NCI-H82 treated with DMSO at 0.1 percent for 48 hours (cell line): Measurements from ENCODE around the gene RPTOR.

Experiments used
- DNase-seq: peaks from one replicate; lab custom pipeline; 2025; ENCODE audit not compliant: unreplicated experiment; lab: John Stamatoyannopoulos, UW

RPTOR gene

DNA sequence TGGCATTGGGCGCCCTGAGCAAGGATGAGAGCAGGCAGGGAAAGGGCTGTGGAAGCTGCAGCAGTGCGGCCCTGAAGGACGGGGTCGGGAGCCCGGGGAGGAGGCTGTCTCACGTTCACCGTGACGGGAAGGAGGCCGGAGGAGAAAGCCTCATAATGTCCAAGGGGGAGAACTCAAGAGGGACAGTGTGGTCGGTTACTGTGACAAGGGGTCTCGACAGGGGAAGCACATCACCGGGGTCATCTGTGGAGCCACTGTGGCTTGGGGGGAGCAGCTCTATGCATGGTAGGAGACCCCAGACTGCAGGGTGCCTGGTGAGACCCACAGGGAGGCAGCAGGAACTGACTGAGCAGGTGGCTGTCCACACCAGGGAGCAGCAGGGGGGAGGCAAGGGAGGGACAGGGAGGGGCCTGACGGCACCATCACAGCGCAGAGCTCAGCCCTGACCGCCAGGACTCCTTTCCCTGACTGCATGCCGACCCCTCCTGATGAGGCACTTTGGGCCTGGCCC lies 292.4 kb downstream of the RPTOR start:
- DNase-seq = no peak

DNA sequence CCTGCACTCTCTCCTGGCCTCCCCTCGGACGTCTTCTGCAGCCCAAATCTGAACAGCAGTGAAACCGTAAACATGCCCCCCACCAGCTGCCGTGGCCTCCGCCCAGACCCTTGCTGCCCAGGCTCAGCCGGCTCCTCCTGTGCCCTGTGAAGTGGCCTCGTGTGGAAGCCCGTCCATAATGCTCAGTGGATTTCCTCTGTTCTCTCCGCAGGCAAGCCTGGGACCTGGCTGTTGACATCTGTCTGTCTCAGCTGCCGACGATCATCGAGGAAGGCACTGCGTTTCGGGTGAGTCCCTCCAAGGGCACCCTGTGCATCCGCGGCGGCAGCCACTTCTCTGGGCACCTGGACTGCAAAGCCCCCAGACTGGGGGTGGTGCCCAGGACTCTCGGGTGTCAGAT lies 293.1 kb downstream of the RPTOR start:
- no peak for DNase-seq

DNA sequence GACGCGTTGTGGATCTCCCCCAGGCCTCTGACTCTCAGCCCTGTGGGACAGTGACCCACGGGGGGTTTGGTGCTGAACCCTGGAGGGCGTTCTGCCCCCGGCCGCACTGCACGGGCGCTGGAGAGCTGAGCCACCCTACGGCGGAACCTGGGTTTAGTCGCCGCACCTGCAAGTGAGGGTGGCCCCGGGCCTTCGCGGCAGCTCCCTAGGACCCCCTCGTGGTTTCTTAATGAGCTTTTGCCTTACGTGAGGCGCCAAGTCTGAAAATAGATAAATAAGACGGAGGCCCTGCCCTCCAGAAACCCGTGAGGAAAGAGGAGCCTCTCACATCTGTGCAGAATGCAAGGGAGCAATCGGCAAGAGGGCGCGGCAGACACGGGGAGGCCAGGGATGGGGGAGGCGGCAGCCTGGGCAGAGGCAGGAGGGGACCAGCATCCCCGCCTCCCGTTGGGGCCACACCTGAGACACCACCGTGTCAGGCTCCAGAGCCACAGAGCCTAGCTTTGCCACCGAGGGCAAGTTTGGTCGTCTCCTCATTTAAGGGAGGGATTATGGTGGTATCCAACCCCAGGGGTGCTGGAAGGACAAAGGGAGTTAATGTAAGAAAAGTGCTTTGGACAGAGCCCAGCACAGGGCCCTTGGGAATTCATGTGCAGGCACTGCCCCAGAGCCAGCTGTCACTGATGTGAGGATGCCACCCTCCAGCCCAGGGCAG lies 293.8 kb downstream of the RPTOR start:
- no peak for DNase-seq

DNA sequence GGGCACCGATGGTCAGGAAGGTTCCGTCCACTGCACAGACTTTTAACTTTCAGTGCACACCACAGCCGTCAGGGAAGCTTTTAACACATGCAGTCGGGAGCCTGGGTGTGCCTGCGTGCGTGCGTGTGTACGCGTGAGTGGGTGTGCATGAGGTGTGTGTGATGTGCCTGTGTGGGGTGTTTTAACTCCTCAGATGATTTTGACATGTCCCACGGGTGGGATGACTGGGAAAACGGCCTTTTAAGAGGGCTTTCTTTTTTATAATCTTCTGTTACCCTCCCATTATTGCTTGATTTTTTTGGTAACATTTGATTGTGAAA lies 294.3 kb downstream of the RPTOR start:
- no peak for DNase-seq

DNA sequence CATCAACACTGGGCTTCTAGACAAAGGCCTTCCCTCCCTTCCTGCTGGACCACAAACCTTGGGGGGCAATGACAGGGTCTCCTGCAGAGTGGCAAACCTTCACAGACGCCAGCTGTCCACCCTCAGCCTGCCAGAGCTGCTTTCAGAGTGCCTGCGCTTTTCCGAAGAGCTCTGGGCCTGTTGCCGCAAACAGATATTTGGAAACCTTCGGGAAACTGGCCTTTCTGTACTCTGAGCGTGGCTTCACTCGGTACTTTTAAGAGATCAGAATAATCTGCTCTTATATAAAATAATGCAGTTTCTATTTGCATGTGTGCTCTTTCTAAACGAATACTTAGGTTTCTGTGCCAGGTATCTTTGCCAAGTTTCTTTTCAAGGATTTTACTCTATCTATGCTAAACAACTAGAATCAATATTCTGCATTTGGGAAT lies 294.9 kb downstream of the RPTOR start:
- DNase-seq = no peak

DNA sequence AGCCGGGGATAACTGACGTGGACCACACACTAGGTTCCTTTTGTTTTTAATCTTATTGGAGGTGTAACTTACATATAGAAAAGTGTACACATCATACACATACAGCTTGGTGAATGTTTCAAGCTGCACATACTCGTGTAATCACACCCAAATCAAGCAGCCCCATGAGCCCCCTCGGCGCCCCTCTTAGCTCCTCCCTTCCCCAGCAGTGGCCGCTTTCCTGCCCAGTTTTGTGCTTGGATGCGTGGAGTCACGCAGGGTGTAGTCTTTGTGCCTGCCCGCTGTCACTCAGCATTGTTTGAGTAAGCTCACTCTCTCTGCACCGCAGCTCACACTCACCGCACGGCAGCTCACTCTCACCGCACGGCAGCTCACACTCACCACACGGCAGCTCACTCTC lies 295.3 kb downstream of the RPTOR start:
- no peak for DNase-seq

DNA sequence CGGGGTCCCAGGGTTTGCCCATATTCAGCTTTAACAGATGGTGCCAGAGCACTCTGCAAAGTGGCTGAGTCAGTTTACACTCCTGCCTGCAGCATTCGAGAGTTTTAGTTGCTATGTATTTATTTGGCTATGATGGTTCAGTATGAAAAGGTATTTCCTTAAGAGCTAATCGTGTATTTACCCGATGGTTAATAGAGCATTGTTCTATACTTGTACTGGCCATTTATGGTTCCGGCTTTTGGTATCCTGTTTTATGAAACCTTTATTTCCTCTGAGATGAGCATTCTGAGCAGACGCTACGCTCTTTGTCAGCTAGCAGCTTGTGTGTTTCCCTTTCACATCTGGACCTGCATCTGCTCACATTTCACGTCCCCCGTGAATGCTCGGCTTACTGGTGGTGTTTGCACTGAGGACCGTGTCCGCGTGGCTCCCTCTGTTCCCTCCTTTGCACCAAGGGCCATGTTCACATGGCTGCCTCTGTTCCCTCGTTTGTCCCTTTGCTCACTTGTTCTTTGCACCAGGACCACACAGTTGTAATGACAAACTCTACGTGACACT lies 297.9 kb downstream of the RPTOR start:
- DNase-seq = no peak

DNA sequence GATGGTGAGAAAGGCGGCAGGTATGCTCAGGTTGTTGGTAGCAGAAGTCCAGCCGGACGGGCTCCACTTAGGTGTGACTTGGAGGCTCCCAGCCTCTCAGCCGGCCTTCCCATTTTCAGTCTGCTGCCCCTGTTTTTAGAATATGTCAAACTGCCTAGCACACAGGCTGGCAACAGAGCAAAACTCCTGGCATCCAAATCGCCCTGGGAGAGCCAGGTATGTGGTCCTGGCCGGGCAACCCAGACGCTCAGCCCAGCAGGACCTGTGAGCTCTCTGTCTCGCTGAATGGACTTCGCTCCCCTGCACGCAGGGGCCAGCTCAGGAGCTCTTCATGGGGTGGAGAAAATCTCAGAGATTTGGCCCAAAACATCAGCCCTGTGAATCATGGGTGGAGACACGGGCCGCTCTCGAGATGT lies 299.1 kb downstream of the RPTOR start:
- DNase-seq = no peak

DNA sequence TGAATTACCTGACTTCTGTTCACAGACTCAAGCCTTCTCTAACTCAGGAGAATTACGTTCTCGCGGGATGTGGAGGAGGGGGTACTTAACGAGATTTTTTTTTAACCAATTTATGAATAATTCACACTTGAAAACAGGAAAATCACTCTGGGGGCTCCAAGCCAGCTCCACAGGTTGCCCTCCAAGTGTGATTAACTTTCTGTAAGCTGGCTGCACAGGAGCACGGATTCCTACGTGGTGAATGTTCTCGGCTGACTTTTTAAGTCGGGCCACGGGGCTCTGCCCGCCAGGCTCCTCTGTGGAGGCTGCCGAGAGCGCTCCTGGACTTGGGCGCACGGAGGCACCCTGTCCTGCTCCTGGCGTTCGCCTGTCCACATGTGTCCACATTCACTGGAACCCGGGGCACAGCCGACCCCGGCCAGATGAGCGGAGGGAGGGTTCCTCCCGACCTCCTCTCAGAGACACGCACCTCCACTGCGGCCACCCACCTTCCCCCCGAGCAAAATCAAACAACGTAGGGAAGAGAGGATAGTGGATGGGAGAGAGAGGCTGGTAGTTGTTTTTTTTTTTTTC lies 299.9 kb downstream of the RPTOR start:
- DNase-seq = no peak

DNA sequence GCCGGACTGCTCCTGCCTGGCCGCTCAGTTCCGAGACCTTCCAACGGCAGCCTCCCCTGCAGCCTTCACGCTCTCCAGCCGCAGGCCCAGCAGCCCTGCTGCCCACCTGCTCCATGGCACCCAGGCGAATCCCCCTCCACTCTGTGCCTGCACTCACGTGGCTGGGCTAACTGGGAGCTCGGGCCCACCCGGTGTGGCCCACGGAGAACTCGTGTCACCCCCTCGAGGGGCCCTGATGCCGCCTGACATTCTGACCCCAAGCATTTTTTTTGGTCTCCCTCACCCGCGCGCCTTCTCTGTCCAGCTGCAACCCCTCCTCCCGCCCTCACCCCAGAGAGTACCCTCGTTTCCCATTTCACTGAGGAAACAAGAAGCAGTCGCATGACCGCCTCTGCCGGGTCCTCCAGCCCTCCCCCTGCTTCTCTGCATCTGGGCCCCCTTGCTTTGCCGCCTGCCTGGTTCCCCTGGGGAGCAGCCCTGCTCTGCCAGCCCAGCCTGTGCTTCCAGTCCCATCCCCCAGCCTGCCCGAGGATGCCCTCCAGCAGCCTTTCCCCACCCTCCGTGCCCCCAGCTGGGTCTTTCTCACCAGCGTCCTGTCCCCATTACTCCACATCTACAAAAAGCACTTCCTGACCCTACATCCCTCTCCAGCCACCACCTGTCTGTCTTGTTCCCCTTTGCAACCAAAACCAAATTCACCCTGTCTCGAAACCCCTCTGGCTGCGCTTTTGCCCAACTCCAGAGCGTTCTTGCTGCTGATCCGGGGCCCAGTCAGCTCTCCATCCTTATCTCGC lies 300.6 kb downstream of the RPTOR start:
- DNase-seq = no peak

DNA sequence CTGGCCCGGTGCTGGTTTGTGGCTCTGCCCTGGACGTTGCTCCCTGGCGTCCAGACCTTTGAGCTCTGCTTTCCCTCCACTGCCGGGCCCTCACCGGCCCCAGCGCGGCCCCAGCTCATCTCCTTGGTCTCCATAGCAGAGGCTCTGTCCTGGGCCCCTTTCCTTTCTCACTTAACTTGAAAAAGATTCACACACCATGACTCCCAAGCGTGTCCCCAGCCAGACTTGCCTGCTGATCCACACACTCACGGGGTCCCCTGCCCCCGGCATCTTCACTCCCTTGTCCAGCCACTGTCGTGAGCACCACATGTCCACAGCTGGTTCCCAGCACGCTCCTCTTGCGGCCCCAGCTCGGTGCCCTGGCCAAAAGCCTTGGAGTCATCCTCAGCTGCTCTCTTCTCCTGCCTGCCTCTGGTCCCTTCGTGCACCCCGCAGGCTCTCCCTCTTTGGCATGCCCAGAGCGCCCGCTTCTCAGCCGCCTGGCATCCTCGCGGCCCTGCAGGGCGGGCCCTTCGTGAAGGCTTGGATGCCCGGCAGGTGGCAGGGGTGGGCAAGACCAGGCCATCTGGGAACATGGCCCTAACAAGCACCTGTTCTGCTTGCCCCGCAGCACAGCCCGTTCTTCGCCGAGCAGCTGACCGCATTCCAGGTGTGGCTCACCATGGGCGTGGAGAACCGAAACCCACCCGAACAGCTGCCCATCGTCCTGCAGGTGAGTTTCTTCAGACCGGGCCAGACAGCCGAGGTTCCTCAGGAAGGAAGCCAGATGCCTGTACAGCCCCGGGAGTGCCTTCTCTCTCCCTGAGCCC lies 301.4 kb downstream of the RPTOR start:
- DNase-seq = no peak

DNA sequence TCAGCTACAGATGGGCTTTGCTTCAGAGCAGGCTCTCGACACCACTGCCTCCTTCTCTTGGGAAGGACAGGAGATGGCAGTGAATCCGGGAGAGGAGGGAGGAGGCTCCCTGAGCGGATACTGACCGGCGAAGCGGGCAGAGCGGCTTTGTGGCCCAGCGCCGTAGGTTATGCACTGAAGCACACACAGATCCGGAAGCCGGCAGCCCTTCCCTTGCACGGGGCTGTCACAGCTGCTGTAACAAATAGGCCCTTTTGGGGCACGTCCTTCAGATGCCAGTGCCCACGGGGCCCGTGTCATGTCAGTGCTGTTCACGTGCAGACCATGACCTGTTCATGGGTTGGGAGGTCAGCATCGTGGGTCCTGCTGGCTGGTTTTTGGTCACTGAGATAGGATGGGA lies 302.3 kb downstream of the RPTOR start:
- no peak for DNase-seq

DNA sequence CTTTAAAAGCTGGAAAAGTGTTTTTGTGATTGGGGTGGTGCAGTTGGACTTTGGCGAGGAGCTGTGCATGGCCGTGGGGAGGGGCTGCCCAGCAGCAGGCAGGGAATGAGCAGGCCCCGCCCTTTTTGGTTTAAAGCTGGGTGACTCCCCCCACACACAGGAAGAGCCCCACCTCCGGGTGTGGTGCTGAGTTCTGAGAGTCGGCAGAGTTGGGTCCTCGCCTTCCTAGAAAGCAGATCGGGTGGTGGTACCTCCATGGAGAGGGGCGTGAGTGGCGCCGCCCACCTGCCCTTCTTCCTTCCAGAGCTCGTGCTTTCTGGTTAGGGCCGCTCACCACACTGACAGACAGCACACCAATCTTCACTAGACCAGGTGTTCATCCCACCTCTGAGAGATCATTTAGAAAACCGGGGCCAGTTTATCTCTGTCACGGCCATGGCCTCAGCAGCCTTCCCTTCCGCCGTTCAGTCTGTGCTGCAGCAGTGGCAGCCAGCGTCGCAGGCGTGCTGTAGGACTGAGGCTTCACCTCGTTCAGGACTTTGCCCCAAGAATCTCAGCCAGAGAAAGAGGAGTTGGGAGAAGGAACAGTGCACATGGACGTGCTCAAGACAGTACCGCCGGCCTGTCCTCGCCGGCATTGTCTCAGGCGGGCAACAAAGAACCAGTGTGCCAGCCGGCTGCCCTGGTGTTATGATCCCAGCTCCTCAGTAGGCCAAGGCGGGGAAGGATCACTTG lies 303.0 kb downstream of the RPTOR start:
- DNase-seq = no peak

DNA sequence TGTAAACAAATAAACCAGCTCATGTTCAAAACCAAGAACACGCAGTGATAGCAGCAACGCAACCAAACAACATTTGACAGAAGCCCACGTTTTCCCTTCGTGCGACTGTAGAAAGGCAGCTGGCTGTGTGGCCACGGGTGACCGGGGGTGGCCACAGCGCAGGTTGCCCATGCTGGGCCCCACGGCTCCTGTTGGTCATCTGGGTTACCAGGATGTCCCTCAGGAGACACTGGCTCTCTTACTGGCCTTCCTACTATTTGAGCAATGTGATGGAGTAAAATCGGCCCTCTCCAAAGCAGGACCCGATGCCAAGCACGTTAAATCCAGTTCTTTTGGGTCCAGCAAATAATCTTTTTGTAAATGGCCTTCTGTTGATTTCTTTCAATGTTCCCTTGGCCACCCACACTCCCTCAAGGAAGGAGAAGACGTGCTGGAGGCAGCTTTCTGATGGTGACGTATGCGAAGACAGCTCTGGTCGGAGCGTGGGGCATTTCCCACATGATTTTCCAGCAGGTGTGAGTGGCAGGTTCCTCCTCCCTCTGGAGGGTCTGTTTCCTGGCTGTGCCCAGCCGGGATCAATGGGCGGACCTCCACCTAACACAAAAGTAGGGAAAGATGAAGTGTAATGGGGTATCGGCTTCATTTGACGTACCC lies 303.9 kb downstream of the RPTOR start:
- DNase-seq = no peak

DNA sequence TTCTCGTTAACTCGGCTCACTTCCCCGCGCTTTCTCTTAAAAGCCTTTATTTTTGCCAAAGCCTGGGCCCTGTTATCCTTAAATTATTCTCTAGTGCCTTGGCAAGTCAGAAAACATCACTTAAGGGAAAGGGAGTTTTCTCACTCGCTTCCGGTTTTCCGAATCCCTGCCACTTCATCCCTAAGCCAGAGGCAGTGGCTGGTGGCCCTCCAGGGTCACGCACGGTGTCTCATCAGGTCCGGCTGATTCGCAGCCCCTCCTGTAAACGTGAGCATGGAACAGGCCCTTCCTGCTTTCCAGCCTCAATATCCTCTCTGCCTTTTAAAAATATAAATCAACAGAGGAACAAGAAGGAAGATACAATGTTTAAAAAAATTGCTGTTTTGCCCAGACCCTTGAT lies 304.5 kb downstream of the RPTOR start:
- DNase-seq = no peak

DNA sequence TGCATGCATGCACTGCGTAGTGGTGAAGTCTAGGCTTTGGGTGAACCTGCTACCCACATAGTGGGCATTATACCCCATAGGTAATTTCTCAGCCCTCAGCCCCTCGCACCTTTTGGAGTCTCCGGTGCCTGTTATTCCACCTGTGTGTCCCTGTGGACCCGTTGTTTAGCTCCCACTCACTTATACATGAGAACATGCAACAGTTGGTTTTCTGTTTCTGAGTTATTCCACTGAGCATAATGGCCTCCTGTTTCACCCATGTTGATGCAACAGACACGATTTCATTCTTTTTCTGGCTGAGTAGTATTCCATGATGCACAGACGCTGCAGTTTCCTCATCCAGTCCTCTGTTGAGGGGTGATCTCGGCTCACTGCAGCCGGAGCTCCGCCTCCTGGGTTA lies 305.5 kb downstream of the RPTOR start:
- no peak for DNase-seq

DNA sequence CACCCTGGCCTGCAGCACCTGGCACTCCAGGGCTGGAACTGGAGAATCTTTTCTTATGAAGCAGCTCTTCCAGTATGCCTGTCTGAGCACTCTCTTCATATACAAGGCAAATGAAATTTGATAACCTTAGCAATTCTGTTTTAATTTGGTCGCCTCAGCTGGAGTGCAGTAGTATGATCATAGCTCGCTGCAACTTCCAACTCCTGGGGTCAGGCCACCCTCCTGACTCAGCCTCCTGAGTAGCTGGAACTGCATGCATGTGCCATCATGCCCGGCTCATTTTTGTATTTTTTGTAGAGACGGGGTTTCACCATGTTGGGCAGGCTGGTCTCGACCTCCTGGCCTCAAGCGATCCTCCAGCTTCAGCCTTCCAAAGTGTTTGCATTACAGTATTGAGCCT lies 306.2 kb downstream of the RPTOR start:
- DNase-seq = no peak

DNA sequence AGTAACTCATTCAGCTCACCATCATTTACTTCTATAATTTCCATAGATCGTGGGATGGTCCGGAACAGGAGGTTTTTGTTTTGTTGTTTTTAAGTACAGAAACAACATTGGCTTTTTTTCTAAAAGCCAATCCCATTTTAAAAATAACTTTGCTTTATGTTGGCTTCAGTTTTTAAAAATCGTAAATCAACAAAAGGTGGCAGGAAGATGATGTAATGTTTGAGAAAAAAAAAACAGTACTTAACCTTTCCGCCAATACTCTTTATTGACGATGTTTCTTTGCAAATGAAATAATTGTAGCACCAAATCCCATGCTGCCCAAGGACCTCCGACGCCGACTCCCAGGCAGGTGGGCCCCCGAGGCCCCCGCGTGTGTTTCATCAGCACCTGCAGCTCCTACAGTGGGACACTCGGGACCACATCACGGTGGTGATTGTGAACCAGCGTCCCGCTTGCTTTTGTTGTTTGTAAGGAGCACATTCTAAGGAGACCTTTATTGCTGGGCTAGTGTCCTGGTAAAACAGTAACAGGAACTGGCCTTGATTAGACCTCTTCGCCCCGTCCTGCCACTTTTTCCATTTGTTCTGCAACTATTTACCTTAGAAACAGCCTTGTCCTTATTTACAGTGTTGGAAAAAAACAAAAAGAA lies 306.8 kb downstream of the RPTOR start:
- no peak for DNase-seq

DNA sequence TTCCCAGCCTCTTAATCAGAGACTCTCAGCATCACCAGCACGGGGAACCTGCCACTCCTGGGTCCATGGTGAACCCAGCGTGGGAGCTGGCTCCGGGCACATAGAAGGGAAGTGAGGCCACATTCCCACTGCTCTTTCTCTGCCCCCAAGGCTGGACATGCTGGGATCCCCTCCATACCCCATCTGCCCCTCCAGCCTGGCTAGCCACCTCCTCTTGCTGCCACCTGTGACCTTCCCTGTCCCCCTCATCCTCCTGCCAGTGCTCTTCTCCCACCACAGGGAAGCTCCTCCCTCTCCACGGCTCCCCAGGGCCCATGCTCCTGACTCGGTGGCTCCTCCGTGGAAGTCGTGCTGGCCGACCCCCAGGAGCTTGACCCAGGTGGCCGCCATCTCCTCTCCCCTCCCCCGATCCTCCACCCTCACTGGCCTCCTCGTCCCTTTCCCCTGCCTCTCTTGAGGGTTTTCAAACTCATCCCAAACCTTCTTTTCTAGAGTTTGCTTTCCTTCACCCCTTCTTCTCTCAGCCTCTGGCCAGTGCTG lies 307.9 kb downstream of the RPTOR start:
- DNase-seq = no peak
